Fibroblast of lung (primary cell): ENCODE measurements around the gene FNTB. TPM values are rescaled to one million over a fixed set of nuclear protein-coding genes. Genes with fewer than 3 reads are reported as not detected.

ENCODE experiments used
- DNase-seq, 2 donors: peaks; one replicate each; pipeline versions ENCODE4 v3.0.0 to v3.0.0-alpha.2; 2010; ENCODE audit warnings: low read depth in 2 of 2
- H2AFZ ChIP-seq: 2 replicates; pipeline ENCODE4 v1.5.1; 2012; ENCODE audit warnings: low read length, control low read depth, inconsistent platforms
- H3K27ac ChIP-seq: 2 replicates; pipeline ENCODE4 v1.5.1; 2011; ENCODE audit warnings: low read length, control low read depth; ENCODE audit not compliant: insufficient read depth
- H3K27me3 ChIP-seq: 2 replicates; pipeline ENCODE4 v1.5.1; 2011; ENCODE audit warnings: mild to moderate bottlenecking, low read length; ENCODE audit not compliant: control insufficient read depth, insufficient read depth
- H3K36me3 ChIP-seq: 2 replicates; pipeline ENCODE4 v1.5.1; 2011; ENCODE audit warnings: low read length; ENCODE audit not compliant: control insufficient read depth, insufficient read depth
- H3K4me1 ChIP-seq: 2 replicates; pipeline ENCODE4 v1.5.1; 2011; ENCODE audit warnings: low read length; ENCODE audit not compliant: control insufficient read depth, insufficient read depth; ENCODE audit errors: extremely low read depth
- H3K4me2 ChIP-seq: 2 replicates; pipeline ENCODE4 v1.5.1; 2011; ENCODE audit warnings: low read length, control low read depth; ENCODE audit not compliant: insufficient read depth; ENCODE audit errors: extremely low read depth
- H3K4me3 ChIP-seq, 4 experiments: fragments of 200-600 bp in 1 of 4; sonication (generic) in 1 of 4; replicated peaks in 1 of 4; 2 replicates each; pipeline ENCODE4 v1.5.1; 2011 to 2016; ENCODE audit warnings: low read length in 4 of 4, low read depth in 3 of 4, mild to moderate bottlenecking in 3 of 4, control low read depth in 2 of 4, inconsistent platforms in 1 of 4, mixed read lengths in 1 of 4; ENCODE audit not compliant: insufficient read depth in 1 of 4; ENCODE audit errors: control extremely low read depth in 1 of 4
- H3K79me2 ChIP-seq: 2 replicates; pipeline ENCODE4 v1.5.1; 2012; ENCODE audit warnings: mild to moderate bottlenecking, low read length, inconsistent platforms; ENCODE audit not compliant: control insufficient read depth, insufficient read depth
- H3K9ac ChIP-seq: 2 replicates; pipeline ENCODE4 v1.5.1; 2011; ENCODE audit warnings: mild to moderate bottlenecking, low read length, control low read depth; ENCODE audit not compliant: insufficient read depth
- H3K9me3 ChIP-seq: 2 replicates; pipeline ENCODE4 v1.5.1; 2012; ENCODE audit warnings: low read depth, low read length; ENCODE audit not compliant: control insufficient read depth, insufficient read depth
- H4K20me1 ChIP-seq: 2 replicates; pipeline ENCODE4 v1.5.1; 2011; ENCODE audit warnings: low read length; ENCODE audit not compliant: control insufficient read depth, insufficient read depth; ENCODE audit errors: extremely low read depth
- EZH2 ChIP-seq: IDR thresholded peaks from 2 replicates; pipeline ENCODE4 v1.5.1; 2012; ENCODE audit warnings: low read length, control low read depth, mild to moderate bottlenecking; ENCODE audit errors: missing control alignments
- polyA plus RNA-seq, 2 donors: library from polyadenylated mRNA; depleted of rRNA in 1 of 2; stranded (reverse) in 1 of 2; unstranded in 1 of 2; fragments of >200 nt; gene quantifications; 2 replicates each; pipeline ENCODE4 v1.2.1, GENCODE V29; 2011 to 2012; ENCODE audit warnings: missing spikeins in 1 of 2
- total RNA-seq: library from RNA; depleted of rRNA; stranded (reverse); fragments of >200 nt; gene quantifications from 2 replicates; pipeline ENCODE4 v1.2.1, GENCODE V29; 2014
- TF ChIP-seq, protein P1 (sequence below), 2 donors: IDR thresholded peaks in 1 of 2; conservative IDR thresholded peaks in 1 of 2; 1 replicate in 1 of 2; 2 replicates in 1 of 2; pipeline ENCODE4 v1.5.1; 2011 to 2012; ENCODE audit warnings: low read length in 2 of 2, control low read depth in 1 of 2, inconsistent platforms in 1 of 2, low read depth in 1 of 2, mild to moderate bottlenecking in 1 of 2

The FNTB gene
- total and polyA plus RNA-seq, 2 donors (not counting 1 experiment from before 2014, with no cell fraction given) = 8.8 to 13.2 TPM

DNA sequence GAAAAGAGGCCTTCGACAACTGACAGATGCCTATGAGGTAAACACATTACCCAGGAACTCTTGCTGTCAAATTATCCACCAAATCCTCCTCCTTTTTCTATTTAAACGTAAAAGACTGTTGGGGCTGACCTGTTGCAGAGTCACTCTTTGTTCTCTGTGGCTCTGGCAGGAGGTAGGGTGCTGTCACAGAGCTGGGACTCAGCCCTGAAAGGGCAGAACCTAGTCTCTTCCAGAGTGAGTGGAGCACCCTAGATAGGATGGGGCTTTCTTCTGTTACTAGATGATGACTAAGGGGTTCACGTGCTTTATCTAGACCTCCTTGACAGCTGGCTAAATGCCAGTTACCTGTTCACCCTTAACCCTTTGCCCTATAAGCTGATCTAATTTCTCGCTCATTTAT lies 25.7 kb downstream of the FNTB start:
- no peaks in the 10 kb centered on the region for H3K27me3 ChIP-seq
- no peak overlapping the region for H3K27ac ChIP-seq
- no peaks in the 10 kb centered on the region for H3K36me3 ChIP-seq
- H3K79me2 ChIP-seq = no peaks in the 10 kb centered on the region
- no peak overlapping the region for H3K4me2 ChIP-seq
- H4K20me1 ChIP-seq = no peaks in the 10 kb centered on the region
- H3K9ac ChIP-seq = no peak overlapping the region
- H2AFZ ChIP-seq = no peak overlapping the region
- no peaks in the 10 kb centered on the region for H3K4me1 ChIP-seq
- no peaks in the 10 kb centered on the region for H3K9me3 ChIP-seq
- no peak overlapping the region for H3K4me3 ChIP-seq
- DNase-seq = no peak
- TF ChIP-seq EZH2 = no peak
- TF ChIP-seq, protein P1, sequence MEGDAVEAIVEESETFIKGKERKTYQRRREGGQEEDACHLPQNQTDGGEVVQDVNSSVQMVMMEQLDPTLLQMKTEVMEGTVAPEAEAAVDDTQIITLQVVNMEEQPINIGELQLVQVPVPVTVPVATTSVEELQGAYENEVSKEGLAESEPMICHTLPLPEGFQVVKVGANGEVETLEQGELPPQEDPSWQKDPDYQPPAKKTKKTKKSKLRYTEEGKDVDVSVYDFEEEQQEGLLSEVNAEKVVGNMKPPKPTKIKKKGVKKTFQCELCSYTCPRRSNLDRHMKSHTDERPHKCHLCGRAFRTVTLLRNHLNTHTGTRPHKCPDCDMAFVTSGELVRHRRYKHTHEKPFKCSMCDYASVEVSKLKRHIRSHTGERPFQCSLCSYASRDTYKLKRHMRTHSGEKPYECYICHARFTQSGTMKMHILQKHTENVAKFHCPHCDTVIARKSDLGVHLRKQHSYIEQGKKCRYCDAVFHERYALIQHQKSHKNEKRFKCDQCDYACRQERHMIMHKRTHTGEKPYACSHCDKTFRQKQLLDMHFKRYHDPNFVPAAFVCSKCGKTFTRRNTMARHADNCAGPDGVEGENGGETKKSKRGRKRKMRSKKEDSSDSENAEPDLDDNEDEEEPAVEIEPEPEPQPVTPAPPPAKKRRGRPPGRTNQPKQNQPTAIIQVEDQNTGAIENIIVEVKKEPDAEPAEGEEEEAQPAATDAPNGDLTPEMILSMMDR (conservative IDR thresholded peaks at IDR 0.05 in 1 of 2, IDR thresholded peaks at IDR 0.05 in 1 of 2; ENCODE audit: low read depth in 1 of 2, low read length in 2 of 2) = no peak

DNA sequence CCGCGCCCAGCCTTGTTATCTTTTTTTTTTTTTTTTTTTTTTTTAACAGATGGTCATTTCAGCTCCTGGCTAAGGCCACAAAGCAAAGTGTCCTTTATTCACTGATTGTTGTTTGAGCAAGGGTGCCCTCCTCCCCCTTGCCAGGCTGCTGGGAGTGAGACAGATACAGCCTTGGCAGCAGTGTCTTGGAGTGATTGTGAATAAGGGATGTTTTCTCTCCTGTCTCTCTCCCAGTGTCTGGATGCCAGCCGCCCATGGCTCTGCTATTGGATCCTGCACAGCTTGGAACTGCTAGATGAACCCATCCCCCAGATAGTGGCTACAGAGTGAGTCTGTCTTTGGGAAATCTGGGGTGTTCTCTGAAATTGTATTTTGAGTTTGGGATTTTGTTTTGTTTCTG lies 28.7 kb downstream of the FNTB start:
- Histone ChIP-seq H3K4me3 (no peak overlapping the region), H3K27ac (no peak overlapping the region), H3K27me3 (no peaks in the 10 kb centered on the region), H3K4me2 (no peak overlapping the region), H3K79me2 (no peaks in the 10 kb centered on the region), H2AFZ (no peak overlapping the region), H3K9me3 (no peaks in the 10 kb centered on the region), H3K4me1 (no peaks in the 10 kb centered on the region), H3K9ac (no peak overlapping the region), H4K20me1 (no peaks in the 10 kb centered on the region), H3K36me3 (no peaks in the 10 kb centered on the region)
- no peak for TF ChIP-seq EZH2
- TF ChIP-seq, protein P1 (conservative IDR thresholded peaks at IDR 0.05 in 1 of 2, IDR thresholded peaks at IDR 0.05 in 1 of 2; ENCODE audit: low read depth in 1 of 2, low read length in 2 of 2) = no peak
- no peak for DNase-seq

DNA sequence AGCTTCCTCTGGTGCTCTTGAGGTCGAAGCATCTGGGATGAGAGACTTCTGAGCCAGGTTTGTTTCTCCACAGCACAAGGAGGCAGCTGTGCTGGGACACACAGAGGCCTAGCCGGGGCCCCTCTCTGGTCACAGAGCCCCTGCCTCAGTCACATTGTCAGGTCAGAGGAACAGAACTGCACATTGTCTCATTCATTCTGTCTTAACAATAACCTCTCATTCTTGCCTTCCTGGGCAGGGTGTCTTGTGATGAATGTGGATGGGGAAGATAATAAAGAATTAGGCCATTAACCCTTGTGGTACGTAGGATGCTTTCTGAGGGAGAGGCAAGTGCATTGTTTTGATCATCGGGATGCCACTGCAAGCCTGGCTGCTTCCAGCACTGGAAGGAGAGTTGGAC lies 29.8 kb downstream of the FNTB start:
- TF ChIP-seq, protein P1 (conservative IDR thresholded peaks at IDR 0.05 in 1 of 2, IDR thresholded peaks at IDR 0.05 in 1 of 2; ENCODE audit: low read depth in 1 of 2, low read length in 2 of 2) = no peak
- TF ChIP-seq EZH2 = no peak
- H3K27ac ChIP-seq = no peak overlapping the region
- no peaks in the 10 kb centered on the region for H3K79me2 ChIP-seq
- no peak overlapping the region for H3K4me3 ChIP-seq
- no peaks in the 10 kb centered on the region for H3K4me1 ChIP-seq
- DNase-seq = no peak
- H2AFZ ChIP-seq = no peak overlapping the region
- H4K20me1 ChIP-seq = no peaks in the 10 kb centered on the region
- no peaks in the 10 kb centered on the region for H3K27me3 ChIP-seq
- no peak overlapping the region for H3K4me2 ChIP-seq
- no peaks in the 10 kb centered on the region for H3K36me3 ChIP-seq
- no peaks in the 10 kb centered on the region for H3K9me3 ChIP-seq
- H3K9ac ChIP-seq = no peak overlapping the region
